Activated naive CD8-positive, alpha-beta T cell treated with anti-CD3 and anti-CD28 coated beads, Interleukin-2, amount 50 U/mL, for 16 hours (primary cell): ENCODE results near the gene PIM3.

Experiments
- DNase-seq: peaks from one replicate; pipeline ENCODE4 v3.0.0-alpha.2; 2020; ENCODE audit warnings: low read depth, low spot score

Gene PIM3

DNA sequence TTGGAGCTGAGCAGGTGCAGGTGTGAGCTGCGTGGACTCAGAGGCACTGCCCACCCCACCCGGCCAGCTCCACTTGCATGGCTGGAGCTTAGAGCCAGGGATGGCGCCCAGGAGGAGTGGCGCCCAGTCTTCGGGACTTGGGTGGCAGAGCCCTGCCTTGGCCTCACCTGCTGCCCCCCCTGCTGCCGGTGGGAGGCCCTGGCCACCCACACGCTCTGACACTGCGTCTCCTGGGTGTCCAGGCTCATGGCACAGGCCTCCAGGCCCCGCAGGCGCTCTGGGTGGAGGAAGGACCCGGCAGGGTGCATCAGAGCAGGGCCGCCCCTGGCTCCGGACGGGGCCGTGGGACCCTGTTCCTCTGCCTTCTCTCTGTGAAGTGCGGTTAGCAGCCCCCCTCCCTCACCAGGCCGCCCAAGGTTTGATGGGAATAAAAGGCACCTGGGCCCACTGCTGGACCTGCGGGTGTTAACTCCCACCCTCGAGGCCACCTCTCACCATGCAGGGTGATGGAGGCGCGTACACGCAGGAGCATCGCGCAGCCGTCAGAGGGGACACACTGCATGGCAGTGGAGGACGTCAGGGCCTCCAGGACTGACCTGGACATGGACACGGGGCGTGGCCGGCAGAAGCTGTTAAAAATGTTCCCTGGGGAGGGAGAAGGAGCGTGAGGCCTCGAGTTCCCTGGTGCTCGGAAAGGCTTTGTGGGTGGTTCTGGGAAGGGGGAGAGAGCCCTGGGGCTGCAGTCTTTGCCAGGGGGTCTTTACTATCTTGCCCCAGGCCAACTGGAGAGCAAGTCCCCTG lies 40.2 kb downstream of the PIM3 start:
- DNase-seq = no peak

DNA sequence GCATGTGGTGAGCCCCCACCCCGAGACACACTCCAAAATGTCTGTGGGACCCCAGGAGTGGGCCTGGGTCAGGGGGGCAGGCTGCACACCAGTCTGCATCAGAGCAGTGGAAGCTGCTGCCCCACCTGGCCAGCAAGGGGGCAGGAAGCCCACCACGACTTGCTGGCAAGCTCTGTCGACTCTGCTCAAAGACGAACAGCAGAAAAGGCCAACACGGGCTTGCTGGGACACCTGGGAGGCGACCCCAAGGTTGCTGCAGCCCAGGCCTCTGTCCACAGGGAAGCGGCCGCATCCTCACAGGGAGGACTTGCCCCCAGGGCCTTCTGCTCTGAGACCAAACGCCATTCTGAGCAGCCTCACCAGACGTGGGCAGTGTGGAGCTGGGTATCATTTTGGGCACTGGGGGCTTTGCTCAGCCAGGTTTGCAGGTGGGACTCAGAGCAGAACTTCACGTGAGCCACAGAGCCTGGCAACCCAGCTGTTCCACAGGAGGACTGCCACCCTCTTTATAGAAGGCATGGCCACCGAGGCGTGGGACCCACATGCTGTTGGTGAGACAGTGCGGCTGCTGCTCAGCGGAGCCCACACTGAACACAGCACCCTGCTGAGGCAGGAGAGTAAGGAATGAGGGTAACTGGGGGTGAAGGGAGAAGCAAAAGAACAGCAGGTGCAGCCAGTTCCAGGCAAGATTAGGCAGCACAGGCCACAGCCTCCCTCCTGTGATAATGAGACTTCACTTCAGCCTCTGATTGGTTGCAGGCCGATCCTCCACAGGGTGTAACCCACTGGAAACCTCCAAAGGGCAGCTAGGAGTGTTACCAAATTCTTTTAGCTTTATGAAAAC lies 41.0 kb downstream of the PIM3 start:
- no peak for DNase-seq

DNA sequence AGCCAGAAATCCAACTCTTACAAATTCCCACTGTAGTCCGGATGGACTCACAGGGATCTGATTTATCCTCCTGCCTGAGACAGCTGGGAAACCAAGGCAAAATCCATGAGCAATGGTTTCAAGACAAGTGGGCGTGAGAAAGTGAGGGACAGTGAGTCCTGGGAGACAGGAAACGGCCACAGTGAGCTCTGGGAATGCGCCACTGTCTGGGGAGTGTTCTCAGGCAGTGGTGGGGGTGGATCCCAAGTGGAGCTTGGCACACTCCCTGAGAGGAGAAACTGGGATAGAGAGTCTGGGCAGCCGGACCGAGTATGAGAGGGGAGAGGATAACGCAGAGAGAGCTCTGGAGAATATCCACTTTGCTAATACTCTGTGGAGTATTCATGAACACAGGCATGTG lies 42.2 kb downstream of the PIM3 start:
- DNase-seq = no peak

DNA sequence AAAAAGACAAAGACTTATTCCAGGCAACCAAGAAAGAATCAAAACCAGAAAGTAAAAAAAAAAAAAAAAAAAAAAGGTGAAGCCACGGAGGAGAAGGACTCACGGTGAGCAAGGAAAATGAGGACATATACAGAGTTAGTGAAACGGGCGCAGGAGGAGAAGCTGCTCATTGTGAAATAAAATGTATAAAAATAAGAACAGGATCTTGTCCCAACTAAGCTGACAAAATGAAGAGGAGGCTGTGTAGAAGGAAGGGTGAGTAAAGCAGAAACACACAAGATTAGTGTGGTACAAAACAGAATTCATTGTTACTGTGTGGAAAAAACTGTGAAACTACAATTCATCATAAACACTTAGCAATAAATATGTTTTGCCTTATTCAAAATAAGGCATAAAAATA lies 44.3 kb downstream of the PIM3 start:
- DNase-seq = no peak

DNA sequence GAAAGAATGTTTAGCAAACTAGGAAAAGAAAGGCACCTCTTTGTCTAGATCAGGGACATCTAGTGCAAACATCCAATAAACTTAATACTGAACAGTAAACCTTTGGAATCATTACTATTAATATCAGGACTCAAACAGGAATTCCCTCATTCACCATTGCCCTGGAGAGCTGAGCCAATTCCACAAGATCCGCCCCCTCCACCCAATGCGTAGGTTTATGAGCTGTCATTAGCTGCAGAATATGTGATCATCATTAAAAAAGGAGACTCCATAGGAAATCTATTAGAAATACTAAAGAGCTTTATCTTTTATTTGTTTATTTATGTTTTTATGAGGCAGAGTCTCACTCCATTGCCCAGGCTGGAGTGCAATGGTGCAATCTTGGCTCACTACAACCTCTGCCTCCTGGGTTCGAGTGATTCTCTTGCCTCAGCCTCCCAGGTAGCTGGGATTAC lies 46.5 kb downstream of the PIM3 start:
- DNase-seq = no peak

DNA sequence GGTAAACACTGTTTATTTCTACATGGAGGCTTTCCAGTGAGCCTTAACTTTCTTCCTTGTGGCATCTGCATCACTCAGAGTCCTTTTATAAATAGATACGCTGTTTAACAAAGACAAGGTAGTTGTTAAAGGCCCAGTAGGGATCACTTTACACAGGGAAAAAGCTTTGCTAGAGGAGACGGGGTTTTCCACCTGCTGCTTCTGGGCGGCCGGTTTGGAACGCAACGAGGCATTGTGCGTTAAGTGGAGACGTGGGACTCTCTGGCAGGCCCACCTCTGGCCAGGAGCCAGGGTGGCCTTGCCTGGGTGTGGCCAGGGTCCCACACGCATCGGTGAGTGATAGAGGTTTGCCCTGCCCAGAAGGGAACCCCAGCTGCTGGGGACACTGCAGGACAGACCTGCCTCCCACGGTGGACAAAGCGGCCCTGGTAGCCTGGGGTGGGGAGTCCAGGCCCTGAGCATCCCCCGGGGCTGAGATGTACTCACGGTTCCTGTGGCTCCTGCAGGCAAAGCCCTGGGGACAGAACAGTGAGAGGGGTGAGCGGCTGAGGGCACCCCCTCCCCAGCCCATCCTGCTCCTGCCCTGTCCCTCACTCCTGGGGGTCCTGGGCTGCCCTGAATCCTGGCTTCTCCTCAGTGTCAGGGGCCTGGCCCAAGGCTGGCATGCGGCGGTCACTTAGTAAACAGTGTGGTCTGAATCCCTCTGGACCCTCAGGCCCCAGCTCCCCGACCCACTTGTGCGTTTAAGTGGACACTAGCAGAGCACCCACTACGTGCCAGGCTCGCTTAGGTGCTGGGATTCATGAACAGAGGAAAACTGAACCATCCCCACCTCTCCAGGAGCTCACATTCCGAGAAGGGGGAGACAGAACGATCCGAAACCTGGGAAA lies 47.8 kb downstream of the PIM3 start:
- no peak for DNase-seq

DNA sequence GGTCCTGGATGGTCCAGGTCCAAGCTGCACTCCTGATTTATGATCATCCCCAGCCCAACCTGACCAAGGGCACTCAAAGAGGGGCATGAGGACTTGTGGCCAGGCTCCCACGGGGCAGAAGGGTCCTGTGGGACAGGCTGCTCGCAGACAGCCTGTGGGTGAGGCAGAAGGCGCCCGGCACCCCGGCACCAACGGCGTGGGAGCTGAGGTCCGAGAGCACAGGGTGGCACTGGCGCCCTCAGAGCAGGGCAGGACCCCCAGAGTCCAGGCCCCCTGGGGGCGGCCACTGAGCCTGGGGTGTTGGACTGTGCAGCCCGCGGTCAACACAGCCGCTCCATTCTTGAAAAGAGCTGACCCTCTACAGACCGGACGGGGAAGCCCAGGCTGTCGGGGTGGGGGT lies 48.7 kb downstream of the PIM3 start:
- no peak for DNase-seq

DNA sequence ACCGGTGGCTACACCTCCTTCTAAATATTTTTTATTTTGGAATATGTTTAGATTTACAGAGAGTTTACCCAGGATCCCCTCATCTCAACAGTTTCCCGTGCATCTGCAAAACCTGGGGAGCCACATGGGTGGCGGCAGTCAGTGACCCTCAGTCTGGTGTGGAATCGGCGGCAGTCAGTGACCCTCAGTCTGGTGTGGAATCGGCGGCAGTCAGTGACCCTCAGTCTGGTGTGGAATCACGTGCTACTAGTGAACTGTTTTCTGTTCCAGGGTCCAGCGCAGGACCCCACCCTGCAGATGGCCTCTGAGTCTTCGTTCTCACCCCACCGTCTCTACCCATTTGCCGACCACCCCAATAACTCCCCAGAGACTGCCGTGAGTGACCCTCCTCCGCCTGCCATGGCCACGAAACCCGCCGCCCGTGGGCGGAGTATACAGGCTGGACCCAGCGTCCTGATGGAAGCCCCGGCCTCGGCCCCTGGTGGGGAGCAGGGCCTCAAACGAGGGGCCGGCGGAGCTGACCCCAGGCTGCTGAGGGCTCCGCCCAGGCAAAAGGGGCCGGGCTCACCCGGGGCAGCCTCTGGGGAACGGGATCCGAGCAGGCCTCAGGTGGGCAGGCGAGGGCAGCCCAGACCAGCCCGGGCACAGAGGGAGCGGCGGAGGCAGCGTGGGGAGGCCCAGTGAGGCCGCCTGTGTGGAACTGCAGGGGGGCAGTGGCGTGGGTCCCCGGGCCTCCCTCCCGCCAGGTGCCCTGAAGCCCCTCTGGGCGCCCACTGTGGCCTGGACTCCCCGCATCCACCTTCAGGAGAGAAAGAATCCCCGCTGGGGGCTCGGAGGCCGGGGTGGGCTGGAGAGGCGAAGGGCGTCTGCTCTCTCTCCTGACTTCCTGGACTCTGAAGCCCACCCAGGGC lies 49.4 kb downstream of the PIM3 start:
- DNase-seq = no peak

DNA sequence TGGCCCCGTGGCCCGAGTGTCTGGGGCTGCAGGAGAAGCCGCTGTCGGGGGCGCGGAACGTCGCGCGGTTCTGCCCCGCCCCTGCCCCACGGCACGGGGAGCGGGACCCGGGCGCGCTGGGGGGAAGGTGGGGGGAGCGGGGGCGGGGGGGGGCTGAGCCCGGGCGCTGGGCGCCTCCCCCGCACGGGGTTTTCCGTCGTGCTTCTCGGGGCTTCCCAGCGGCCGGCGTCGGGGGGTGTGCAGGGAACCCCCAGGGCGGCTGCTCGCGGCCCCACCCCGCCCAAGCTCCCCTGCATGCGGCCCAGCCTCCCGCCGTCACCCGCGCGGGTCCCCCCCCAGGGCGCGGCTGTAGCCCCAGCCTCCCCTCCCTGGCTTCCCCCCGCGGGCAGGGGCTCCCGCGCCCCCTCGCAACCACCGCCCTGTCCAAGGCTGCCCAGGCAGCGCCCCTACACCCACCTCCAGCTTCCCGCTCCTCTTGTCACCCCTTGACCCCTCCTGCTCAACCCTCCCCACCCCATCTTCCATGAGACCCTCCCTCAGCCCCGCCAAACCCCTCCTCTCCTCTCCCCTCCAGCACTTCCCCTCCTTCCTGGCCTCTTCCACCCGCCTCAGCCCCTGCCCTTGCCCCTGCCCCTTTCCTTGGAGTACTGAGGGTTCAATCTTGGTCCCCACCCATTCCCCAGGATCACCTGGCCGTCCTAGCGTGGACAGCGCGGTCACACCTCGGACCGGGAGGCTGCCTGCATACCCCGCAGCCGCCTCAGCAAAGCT lies 50.3 kb downstream of the PIM3 start:
- peak; percentile 29 for DNase-seq

DNA sequence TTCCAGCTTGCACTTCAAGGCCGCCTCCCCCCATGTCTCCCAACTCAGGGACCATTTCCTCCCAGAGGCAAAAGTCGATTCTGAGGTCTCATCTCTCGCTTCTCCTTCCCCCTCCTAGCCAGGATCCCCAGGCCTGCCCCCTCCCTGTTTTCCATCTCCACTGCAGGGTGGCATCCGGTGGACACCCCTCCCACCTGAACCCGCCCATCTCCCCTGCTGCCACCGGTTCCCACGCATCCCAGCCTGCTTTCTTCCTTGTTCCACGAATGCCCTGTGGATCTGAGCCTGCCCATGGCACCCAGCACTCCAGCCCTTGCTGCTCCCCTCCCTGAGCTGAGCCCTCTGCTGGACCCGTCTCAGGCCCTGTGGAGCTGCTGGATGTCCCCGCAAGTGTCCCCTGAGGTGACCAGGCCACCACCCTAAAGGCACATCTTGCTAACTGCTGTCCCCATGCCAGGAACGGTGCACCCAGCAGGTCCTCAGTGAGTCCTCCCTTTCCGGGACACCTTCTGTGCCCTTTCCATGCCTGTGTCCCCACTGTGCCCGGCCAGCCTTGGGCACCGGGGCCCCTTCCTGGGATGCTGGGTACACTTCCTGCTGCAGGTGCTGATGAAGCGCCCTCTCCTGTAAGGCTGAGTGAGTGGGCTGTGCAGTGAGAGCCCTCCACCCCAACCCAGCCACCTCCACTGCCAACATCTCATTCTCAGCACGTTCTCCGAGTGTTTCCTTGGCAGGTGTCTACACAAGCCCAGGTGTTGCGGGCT lies 51.1 kb downstream of the PIM3 start:
- DNase-seq = no peak

DNA sequence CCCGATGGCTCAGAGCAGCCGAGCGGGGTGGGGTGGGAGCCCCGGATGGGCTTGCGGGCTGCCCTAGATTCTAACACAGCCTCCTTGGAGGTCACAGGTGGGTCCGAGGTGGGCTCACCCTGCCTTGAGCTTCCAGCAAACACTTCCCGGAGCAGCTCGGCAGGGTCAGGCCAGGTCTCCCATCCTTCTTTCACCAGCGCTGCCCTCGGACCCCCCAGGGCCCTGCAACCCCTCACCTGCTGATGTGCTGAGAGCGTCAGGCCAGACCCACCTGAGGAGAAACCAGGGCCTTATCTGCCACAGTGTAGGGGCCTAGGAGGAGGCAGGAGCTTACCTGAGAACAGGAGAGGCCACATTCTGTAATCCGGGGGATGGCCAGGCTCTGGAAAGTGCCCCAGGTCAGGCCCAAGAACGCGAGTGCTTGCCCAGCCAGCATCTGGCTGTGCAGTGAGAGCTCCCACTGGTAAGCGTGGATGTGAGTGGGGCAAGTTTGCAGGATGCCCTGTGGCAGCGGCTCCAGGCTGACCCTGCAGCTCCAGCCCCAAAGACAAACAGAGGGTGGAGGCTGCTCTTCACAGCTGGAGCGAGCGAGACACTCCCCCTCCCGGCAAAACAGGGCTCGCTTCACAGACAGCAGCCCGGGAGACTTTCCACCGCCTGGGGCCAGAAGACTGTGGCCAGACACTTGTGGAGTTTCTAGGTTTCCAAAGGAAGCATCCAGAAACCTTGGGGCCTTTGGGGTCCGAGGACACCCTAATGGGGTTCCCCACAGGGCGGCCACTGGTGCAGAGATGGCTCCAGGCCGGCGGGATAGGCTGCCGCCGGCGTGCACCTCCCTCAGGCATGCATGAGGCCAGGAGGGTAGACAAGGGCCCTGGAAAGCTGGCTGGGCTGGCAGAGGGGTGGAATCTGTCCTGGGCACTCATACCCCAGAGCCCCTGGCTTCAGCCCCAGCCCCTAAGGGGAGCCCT lies 51.9 kb downstream of the PIM3 start, which contains the start of gene IL17REL:
Gene IL17REL, minus strand, starts transcription at position 555 of the 971 bp plus-strand sequence. Its CDS starts 119 bp downstream, at position 436.
- no peak for DNase-seq
